PC-9 (cell line): ENCODE measurements around the gene KLHL6. TPM values are rescaled to one million over a fixed set of nuclear protein-coding genes. Genes with fewer than 3 reads are reported as not detected.

Experiments
- BruUV-seq: library from RNA; stranded (reverse); fragments of 400-500 nt; replicated peaks from 2 replicates; lab custom pipeline; 2021; lab: Mats Ljungman, UMichigan
- CTCF ChIA-PET: fragments of 300-600 bp; sonication (Branson Sonifier 250); formaldehyde crosslinking; loops from one replicate; lab custom pipeline; 2022; ENCODE audit warnings: antibody characterized with exemption; lab: Charles Lee
- POLR2A ChIA-PET: fragments of 300-600 bp; sonication (Branson Sonifier 250); formaldehyde crosslinking; loops from one replicate; lab custom pipeline; 2022; ENCODE audit warnings: antibody characterized with exemption; ENCODE audit not compliant: unreplicated experiment; lab: Charles Lee
- DNase-seq, 2 experiments: peaks; one replicate each; pipeline versions ENCODE4 v3.0.0 to v3.0.0-alpha.2; 2015 to 2022; ENCODE audit warnings: mixed read lengths in 1 of 2
- H2AFZ ChIP-seq: fragments of 200-600 bp; sonication (generic); 2 replicates; pipeline ENCODE4 v1.8.1; 2017; ENCODE audit warnings: antibody characterized with exemption
- H3F3A ChIP-seq: fragments of 200-600 bp; sonication (generic); 2 replicates; pipeline ENCODE4 v1.8.1; 2017; ENCODE audit warnings: antibody characterized with exemption, mild to moderate bottlenecking, low read depth; ENCODE audit not compliant: insufficient read depth
- H3K27ac ChIP-seq: fragments of 200-600 bp; sonication (generic); 2 replicates; pipeline ENCODE4 v1.6.1; 2016; ENCODE audit warnings: mixed run types
- H3K27me3 ChIP-seq: fragments of 200-600 bp; sonication (generic); 2 replicates; pipeline ENCODE4 v1.6.1; 2016; ENCODE audit warnings: low read depth, mixed run types; ENCODE audit not compliant: insufficient read depth
- H3K36me3 ChIP-seq: fragments of 200-600 bp; sonication (generic); 2 replicates; pipeline ENCODE4 v1.6.1; 2016; ENCODE audit warnings: low read depth, mixed run types
- H3K4me1 ChIP-seq: fragments of 200-600 bp; sonication (generic); replicated peaks from 2 replicates; pipeline ENCODE4 v1.6.1; 2016; ENCODE audit warnings: mixed run types; ENCODE audit not compliant: insufficient read depth
- H3K4me2 ChIP-seq: fragments of 200-600 bp; sonication (generic); 2 replicates; pipeline ENCODE4 v1.6.1; 2017; ENCODE audit warnings: mixed run types
- H3K4me3 ChIP-seq: fragments of 200-600 bp; sonication (generic); 2 replicates; pipeline ENCODE4 v1.6.1; 2016; ENCODE audit warnings: mixed run types
- H3K79me2 ChIP-seq: fragments of 200-600 bp; sonication (generic); 2 replicates; pipeline ENCODE4 v1.6.1; 2017; ENCODE audit warnings: low read depth, mixed run types
- H3K9me2 ChIP-seq: fragments of 200-600 bp; sonication (generic); 2 replicates; pipeline ENCODE4 v1.8.1; 2017; ENCODE audit warnings: mild to moderate bottlenecking; ENCODE audit not compliant: insufficient read depth
- H3K9me3 ChIP-seq: fragments of 200-600 bp; sonication (generic); 2 replicates; pipeline ENCODE4 v1.8.1; 2016; ENCODE audit warnings: low read depth; ENCODE audit not compliant: insufficient read depth
- H4K20me1 ChIP-seq: fragments of 200-600 bp; sonication (generic); 2 replicates; pipeline ENCODE4 v1.8.1; 2017; ENCODE audit not compliant: insufficient read depth
- CTCF ChIP-seq: fragments of 200-600 bp; sonication (generic); conservative IDR thresholded peaks from 2 replicates; pipeline ENCODE4 v1.6.1; 2017; ENCODE audit warnings: mixed run types, antibody characterized with exemption, mild to moderate bottlenecking, moderate library complexity
- EZH2 ChIP-seq: fragments of 200-600 bp; sonication (generic); IDR thresholded peaks from 2 replicates; pipeline ENCODE4 v1.8.0; 2017; ENCODE audit warnings: antibody characterized with exemption, low read depth
- intact Hi-C: fragments of 100-400 bp; cut with micrococcal nuclease; formaldehyde crosslinking; loops from one replicate; pipeline ENCODE4 v1.10.0; 2022; ENCODE audit not compliant: unreplicated experiment
- total RNA-seq: library from RNA; stranded (reverse); gene quantifications from 2 replicates; pipeline ENCODE4 v1.2.3, GENCODE V29; 2021

The KLHL6 gene
- total RNA-seq, 1 experiment from 2014 or later = 0.04 TPM

GRCh38 chr3:183584246-183584913, 28.9 kb upstream of the KLHL6 start:
- intact Hi-C loops = no loop called here
- H4K20me1 ChIP-seq = no peaks in the 10 kb centered on the region
- no peaks in the 10 kb centered on the region for H3K4me1 ChIP-seq
- ChIA-PET POLR2A (no interaction called here), CTCF (interaction anchor here (0.6 kb wide), 2 partner anchors 111 to 114 kb away, joined by 3 to 6 read pairs; no protein-coding TSS in a partner anchor)
- H3K27me3 ChIP-seq = peaks cover 7% of the 10 kb centered on the region; the same call in 1 of the 2 replicates
- H3K4me2 ChIP-seq = no peak overlapping the region
- no peak overlapping the region for H3K4me3 ChIP-seq
- H3F3A ChIP-seq = no peaks in the 10 kb centered on the region
- H3K9me3 ChIP-seq = no peaks in the 10 kb centered on the region
- TF ChIP-seq CTCF (no peak), EZH2 (no peak)
- no TSS peak for BruUV-seq
- no peaks in the 10 kb centered on the region for H3K36me3 ChIP-seq
- no peak overlapping the region for H3K27ac ChIP-seq
- DNase-seq = no peak
- H3K9me2 ChIP-seq = no peaks in the 10 kb centered on the region
- H2AFZ ChIP-seq = no peak overlapping the region
- no peaks in the 10 kb centered on the region for H3K79me2 ChIP-seq

- no peaks in the 10 kb centered on the region for H3K9me2 ChIP-seq
- no peaks in the 10 kb centered on the region for H4K20me1 ChIP-seq
- H3F3A ChIP-seq = no peaks in the 10 kb centered on the region
- ChIA-PET POLR2A (no interaction called here), CTCF (interaction anchor here (0.7 kb wide), 2 partner anchors 30 to 89 kb away, joined by 3 read pairs; no protein-coding TSS in a partner anchor)
- H3K79me2 ChIP-seq = no peaks in the 10 kb centered on the region
- no peak for DNase-seq
- H3K4me3 ChIP-seq = no peak overlapping the region
- no peak overlapping the region for H3K27ac ChIP-seq
- no TSS peak for BruUV-seq
- H3K4me1 ChIP-seq = no peaks in the 10 kb centered on the region
- H3K27me3 ChIP-seq = peaks cover 15% of the 10 kb centered on the region; the same call in 1 of the 2 replicates
- no peaks in the 10 kb centered on the region for H3K9me3 ChIP-seq
- no peaks in the 10 kb centered on the region for H3K36me3 ChIP-seq
- no peak overlapping the region; the same call in 1 of the 2 replicates for H2AFZ ChIP-seq
- intact Hi-C loops = no loop called here
- no peak overlapping the region for H3K4me2 ChIP-seq
- TF ChIP-seq CTCF (no peak), EZH2 (no peak)
These were observed 28.1 kb upstream of the KLHL6 start for GRCh38 chr3:183583331-183584245.

- Histone ChIP-seq H3K79me2 (no peaks in the 10 kb centered on the region), H3K4me2 (no peak overlapping the region), H3K4me3 (no peak overlapping the region), H3K27ac (no peak overlapping the region), H3K27me3 (peaks cover 30% of the 10 kb centered on the region), H2AFZ (no peak overlapping the region), H3K4me1 (no peaks in the 10 kb centered on the region), H3K36me3 (no peaks in the 10 kb centered on the region), H4K20me1 (no peaks in the 10 kb centered on the region), H3K9me3 (no peaks in the 10 kb centered on the region), H3F3A (no peaks in the 10 kb centered on the region), H3K9me2 (no peaks in the 10 kb centered on the region)
- no TSS peak for BruUV-seq
- DNase-seq = no peak
- ChIA-PET CTCF (interaction anchor here (0.6 kb wide), 1 partner anchor 56 kb away, joined by 5 read pairs; no protein-coding TSS in a partner anchor), POLR2A (no interaction called here)
- TF ChIP-seq CTCF (no peak), EZH2 (no peak)
- intact Hi-C loops = no loop called here
These were observed 26.7 kb upstream of the KLHL6 start for GRCh38 chr3:183582161-183582560.
